ENCODE measurements around the gene CD300A.
"Not testable (repeated sequence)": the region's sequence is repeated elsewhere in the genome, so short reads cannot be mapped to it uniquely, and the experiment has no call there.

The CD300A gene

GRCh38 chr17:74518413-74518981 lies 52.1 kb downstream of the CD300A start:
- DNase-seq (ENCODE audit: low read depth in 2 of 2), result not testable (repeated sequence)

- DNase-seq (ENCODE audit: low read depth in 2 of 2), result no peak
Observed at GRCh38 chr17:74520016-74520434, 53.6 kb downstream of the CD300A start.

GRCh38 chr17:74520790-74521480 lies 54.5 kb downstream of the CD300A start:
- no peak for DNase-seq (ENCODE audit: low read depth in 2 of 2)

GRCh38 chr17:74521701-74522201 lies 55.3 kb downstream of the CD300A start:
- DNase-seq (ENCODE audit: low read depth in 2 of 2), result peak in 1 of 2 donors; percentile 17

GRCh38 chr17:74522381-74523105 lies 56.1 kb downstream of the CD300A start:
- DNase-seq (ENCODE audit: low read depth in 2 of 2), result no peak

GRCh38 chr17:74523308-74523707 lies 56.9 kb downstream of the CD300A start:
- no peak for DNase-seq (ENCODE audit: low read depth in 2 of 2)

- no peak for DNase-seq (ENCODE audit: low read depth in 2 of 2)
Observed at GRCh38 chr17:74524653-74525464, 58.4 kb downstream of the CD300A start.

GRCh38 chr17:74525465-74525725 lies 59.0 kb downstream of the CD300A start:
- no peak for DNase-seq (ENCODE audit: low read depth in 2 of 2)

- no peak for DNase-seq (ENCODE audit: low read depth in 2 of 2)
Observed at GRCh38 chr17:74525781-74526288, 59.4 kb downstream of the CD300A start.

- DNase-seq (ENCODE audit: low read depth in 2 of 2), result no peak
Observed at GRCh38 chr17:74526681-74527080, 60.2 kb downstream of the CD300A start.

- no peak for DNase-seq (ENCODE audit: low read depth in 2 of 2)
Observed at GRCh38 chr17:74527081-74527480, 60.6 kb downstream of the CD300A start.

GRCh38 chr17:74527756-74528155 lies 61.3 kb downstream of the CD300A start:
- no peak for DNase-seq (ENCODE audit: low read depth in 2 of 2)

GRCh38 chr17:74528491-74529199 lies 62.2 kb downstream of the CD300A start:
- no peak for DNase-seq (ENCODE audit: low read depth in 2 of 2)

- DNase-seq (ENCODE audit: low read depth in 2 of 2), result no peak
Observed at GRCh38 chr17:74529243-74529642, 62.8 kb downstream of the CD300A start.

GRCh38 chr17:74530831-74531150 lies 64.4 kb downstream of the CD300A start:
- no peak for DNase-seq (ENCODE audit: low read depth in 2 of 2)

- no peak for DNase-seq (ENCODE audit: low read depth in 2 of 2)
Observed at GRCh38 chr17:74531231-74531761, 64.9 kb downstream of the CD300A start, which contains the start of gene CD300LB. TSS of gene CD300LB (minus strand) at chr17:74531475. CDS start at chr17:74531350, 125 bp downstream.

- DNase-seq (ENCODE audit: low read depth in 2 of 2), result no peak
Observed at GRCh38 chr17:74532115-74532514, 65.7 kb downstream of the CD300A start.

Measured in stimulated activated CD8-positive, alpha-beta memory T cell treated with anti-CD3 and anti-CD28 coated beads, Interleukin-2, amount 100 ng/mL, for 48 hours (primary cell).